Natural killer cell (primary cell): Measurements from ENCODE around the gene PHACTR3. TPM values are rescaled to one million over a fixed set of nuclear protein-coding genes. Genes with fewer than 3 reads are reported as not detected.

Source experiments
- ATAC-seq, 3 donors: fragments of 150-1000 bp in 2 of 3; fragments of 200-7000 bp in 1 of 3; cut with Tn5 transposase; 1 replicate in 1 of 3; 2 replicates in 2 of 3; pipeline ENCODE4 v1.10.0; 2021; ENCODE audit warnings: mild to moderate bottlenecking in 2 of 3, moderate library complexity in 2 of 3
- DNase-seq, 2 donors: peaks; one replicate each; pipeline versions ENCODE4 v3.0.0 to v3.0.0-alpha.2; 2013 to 2021; ENCODE audit warnings: mixed read lengths in 1 of 2
- H3K27ac ChIP-seq: one replicate; pipeline ENCODE4 v1.5.1; 2013; ENCODE audit warnings: mild to moderate bottlenecking, low read length
- H3K27me3 ChIP-seq: one replicate; pipeline ENCODE4 v1.6.1; 2013; ENCODE audit warnings: low read length; ENCODE audit not compliant: control insufficient read depth, insufficient read depth
- H3K36me3 ChIP-seq: one replicate; pipeline ENCODE4 v1.6.1; 2013; ENCODE audit warnings: low read length; ENCODE audit not compliant: control insufficient read depth, insufficient read depth
- H3K4me1 ChIP-seq: one replicate; pipeline ENCODE4 v1.6.1; 2013; ENCODE audit warnings: low read length; ENCODE audit not compliant: control insufficient read depth, insufficient read depth
- H3K4me3 ChIP-seq: one replicate; pipeline ENCODE4 v1.5.1; 2013; ENCODE audit warnings: low read length
- H3K9me3 ChIP-seq: one replicate; pipeline ENCODE4 v1.6.1; 2013; ENCODE audit warnings: low read length; ENCODE audit not compliant: control insufficient read depth, insufficient read depth
- H3K27ac Mint-ChIP-seq, 2 donors: one replicate each; pipeline ENCODE4 v1.8.0; 2022; ENCODE audit warnings: mild to moderate bottlenecking in 2 of 2, mixed read lengths in 2 of 2, moderate library complexity in 1 of 2
- H3K27me3 Mint-ChIP-seq, 2 donors: one replicate each; pipeline ENCODE4 v1.8.0; 2022; ENCODE audit warnings: low read depth in 2 of 2, mixed read lengths in 2 of 2
- H3K36me3 Mint-ChIP-seq: one replicate; pipeline ENCODE4 v1.8.0; 2022; ENCODE audit warnings: mixed read lengths
- H3K4me1 Mint-ChIP-seq, 2 donors: one replicate each; pipeline ENCODE4 v1.8.0; 2022; ENCODE audit warnings: mixed read lengths in 2 of 2
- H3K4me3 Mint-ChIP-seq: one replicate; pipeline ENCODE4 v1.8.0; 2022; ENCODE audit warnings: mild to moderate bottlenecking, moderate library complexity, mixed read lengths
- H3K9me3 Mint-ChIP-seq, 2 donors: one replicate each; pipeline ENCODE4 v1.8.0; 2022; ENCODE audit warnings: mixed read lengths in 2 of 2
- WGBS: methylation state at CpG from one replicate; pipeline ENCODE4 v1.1.7; 2013; ENCODE audit warnings: missing lambda C conversion rate; ENCODE audit not compliant: insufficient coverage; 5-methylcytosine and 5-hydroxymethylcytosine counted together
- intact Hi-C: fragments of 100-400 bp; cut with micrococcal nuclease; formaldehyde crosslinking; loops from one replicate; pipeline ENCODE4 v1.14.2; 2022
- total RNA-seq, 4 donors: library from RNA; stranded (reverse); fragments of 120-200 nt in 1 of 4; gene quantifications; one replicate each; pipeline versions ENCODE4 v1.2.3 to v1.2.4, GENCODE V29; 2013 to 2022
- TF ChIP-seq, protein P1 (sequence below): fragments of 200-600 bp; IDR thresholded peaks from one replicate; pipeline ENCODE4 v1.8.0; 2022; ENCODE audit warnings: antibody characterized with exemption

PHACTR3 gene
- total RNA-seq, 3 donors from 2014 or later (not counting 1 experiment from before 2014, with no cell fraction given), result not detected

DNA sequence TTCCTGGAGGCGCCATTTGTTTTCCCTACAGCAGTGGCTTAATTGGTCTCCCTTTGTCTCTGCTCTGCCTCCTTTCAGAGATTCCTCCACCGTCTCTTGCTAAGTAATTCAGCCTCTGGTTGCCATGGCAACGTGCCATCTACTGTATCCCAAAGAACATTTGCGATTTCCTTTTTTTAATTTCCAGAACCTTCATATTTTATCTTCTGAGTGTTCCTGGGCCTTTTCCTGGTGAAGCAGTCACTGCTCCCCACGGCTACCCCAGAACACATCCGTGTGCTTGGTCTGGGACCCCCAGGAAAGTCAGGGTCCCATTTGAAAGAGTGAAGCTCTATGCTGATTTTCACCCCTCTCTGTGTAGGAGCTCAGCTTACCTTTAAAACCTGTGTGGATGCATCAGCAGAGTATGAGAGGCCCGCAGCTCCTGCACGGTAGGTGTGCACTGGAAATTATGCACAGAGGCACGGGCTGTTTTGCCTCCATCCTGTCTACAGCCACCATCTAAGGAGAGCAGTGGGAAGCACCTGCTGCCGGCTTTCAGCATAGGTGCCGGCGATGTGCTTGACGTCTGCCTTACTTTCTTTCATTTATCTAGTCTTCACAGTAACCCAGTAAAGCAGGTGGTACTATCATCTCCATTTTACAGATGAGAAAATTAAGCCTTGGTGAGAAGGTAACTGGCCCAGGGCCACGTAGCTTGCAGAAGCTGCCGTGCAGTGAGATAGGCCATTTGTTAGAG, 206.3 kb downstream of the PHACTR3 start:
- H3K9me3 Mint-ChIP-seq, result no peaks in the 10 kb centered on the region
- no peaks in the 10 kb centered on the region for H3K27me3 Mint-ChIP-seq
- H3K4me3 Mint-ChIP-seq, result no peak overlapping the region
- WGBS, result 83% methylated on average over 15 of the region's 15 CpGs
- no peaks in the 10 kb centered on the region for H3K36me3 Mint-ChIP-seq
- intact Hi-C loops, result no loop called here
- Histone ChIP-seq H3K4me1 (no peaks in the 10 kb centered on the region), H3K9me3 (no peaks in the 10 kb centered on the region), H3K27ac (no peak overlapping the region), H3K4me3 (no peak overlapping the region), H3K27me3 (no peaks in the 10 kb centered on the region), H3K36me3 (no peaks in the 10 kb centered on the region)
- no peaks in the 10 kb centered on the region for H3K4me1 Mint-ChIP-seq
- TF ChIP-seq, protein P1, sequence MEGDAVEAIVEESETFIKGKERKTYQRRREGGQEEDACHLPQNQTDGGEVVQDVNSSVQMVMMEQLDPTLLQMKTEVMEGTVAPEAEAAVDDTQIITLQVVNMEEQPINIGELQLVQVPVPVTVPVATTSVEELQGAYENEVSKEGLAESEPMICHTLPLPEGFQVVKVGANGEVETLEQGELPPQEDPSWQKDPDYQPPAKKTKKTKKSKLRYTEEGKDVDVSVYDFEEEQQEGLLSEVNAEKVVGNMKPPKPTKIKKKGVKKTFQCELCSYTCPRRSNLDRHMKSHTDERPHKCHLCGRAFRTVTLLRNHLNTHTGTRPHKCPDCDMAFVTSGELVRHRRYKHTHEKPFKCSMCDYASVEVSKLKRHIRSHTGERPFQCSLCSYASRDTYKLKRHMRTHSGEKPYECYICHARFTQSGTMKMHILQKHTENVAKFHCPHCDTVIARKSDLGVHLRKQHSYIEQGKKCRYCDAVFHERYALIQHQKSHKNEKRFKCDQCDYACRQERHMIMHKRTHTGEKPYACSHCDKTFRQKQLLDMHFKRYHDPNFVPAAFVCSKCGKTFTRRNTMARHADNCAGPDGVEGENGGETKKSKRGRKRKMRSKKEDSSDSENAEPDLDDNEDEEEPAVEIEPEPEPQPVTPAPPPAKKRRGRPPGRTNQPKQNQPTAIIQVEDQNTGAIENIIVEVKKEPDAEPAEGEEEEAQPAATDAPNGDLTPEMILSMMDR, result no peak
- H3K27ac Mint-ChIP-seq, result no peak overlapping the region
- ATAC-seq (no peak), DNase-seq (no peak)

- Histone ChIP-seq H3K4me1 (no peaks in the 10 kb centered on the region), H3K9me3 (no peaks in the 10 kb centered on the region), H3K27ac (no peak overlapping the region), H3K36me3 (no peaks in the 10 kb centered on the region), H3K4me3 (no peak overlapping the region), H3K27me3 (no peaks in the 10 kb centered on the region)
- ATAC-seq (no peak), DNase-seq (no peak)
- H3K27ac Mint-ChIP-seq, result no peak overlapping the region
- H3K9me3 Mint-ChIP-seq, result no peaks in the 10 kb centered on the region
- no peaks in the 10 kb centered on the region for H3K27me3 Mint-ChIP-seq
- H3K36me3 Mint-ChIP-seq, result no peaks in the 10 kb centered on the region
- intact Hi-C loops, result no loop called here
- TF ChIP-seq, protein P1, result no peak
- WGBS, result 83% methylated on average over 7 of the region's 7 CpGs
- H3K4me3 Mint-ChIP-seq, result no peak overlapping the region
- H3K4me1 Mint-ChIP-seq, result no peaks in the 10 kb centered on the region
Measured at GRCh38 chr20:59811681-59812171, 207.4 kb downstream of the PHACTR3 start.

GRCh38 chr20:59812286-59813125, 208.2 kb downstream of the PHACTR3 start:
- Histone ChIP-seq H3K36me3 (no peaks in the 10 kb centered on the region), H3K4me3 (no peak overlapping the region), H3K9me3 (no peaks in the 10 kb centered on the region), H3K27me3 (no peaks in the 10 kb centered on the region), H3K27ac (no peak overlapping the region), H3K4me1 (no peaks in the 10 kb centered on the region)
- 86% methylated on average over 23 of the region's 23 CpGs for WGBS
- H3K4me1 Mint-ChIP-seq, result no peaks in the 10 kb centered on the region
- TF ChIP-seq, protein P1, result no peak
- no peak for ATAC-seq
- H3K9me3 Mint-ChIP-seq, result no peaks in the 10 kb centered on the region
- no peak overlapping the region for H3K4me3 Mint-ChIP-seq
- DNase-seq, result no peak
- H3K36me3 Mint-ChIP-seq, result no peaks in the 10 kb centered on the region
- H3K27me3 Mint-ChIP-seq, result no peaks in the 10 kb centered on the region
- H3K27ac Mint-ChIP-seq, result no peak overlapping the region
- intact Hi-C loops, result no loop called here
